NCI-H2196 treated with DMSO at 0.1 percent for 48 hours (cell line): ENCODE data around the gene TMSB4X.
"Not testable (repeated sequence)": the region's sequence is repeated elsewhere in the genome, so short reads cannot be mapped to it uniquely, and the experiment has no call there.

Experiments
- DNase-seq: peaks from one replicate; lab custom pipeline; 2025; ENCODE audit not compliant: unreplicated experiment; lab: John Stamatoyannopoulos, UW

TMSB4X gene

GRCh38 chrX:12994321-12994720 lies 19.4 kb downstream of the TMSB4X start:
- DNase-seq = peak; percentile 17

DNA sequence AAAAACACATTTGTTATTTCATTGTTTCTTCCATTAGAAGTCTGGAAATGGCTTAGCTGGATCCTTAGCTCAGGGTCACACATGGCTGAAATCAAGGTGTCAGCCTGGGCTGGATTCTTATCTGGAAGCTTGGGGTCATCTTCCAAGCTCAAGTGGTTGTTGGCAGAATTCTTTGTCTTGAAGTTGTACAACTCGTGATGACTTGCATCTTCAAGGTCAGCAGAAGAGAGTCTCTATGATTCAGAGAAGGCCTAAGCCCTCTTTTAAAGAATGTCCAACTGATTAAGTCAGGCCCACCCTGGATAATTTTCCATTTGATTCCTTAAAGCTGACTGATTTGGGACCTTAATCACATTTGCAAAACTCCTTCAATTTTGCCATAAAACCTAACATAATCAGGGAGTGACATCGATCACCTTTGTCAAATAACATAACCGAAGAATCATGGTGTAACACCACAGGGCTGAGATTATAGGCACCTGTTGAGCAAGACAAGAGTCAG lies 22.1 kb downstream of the TMSB4X start:
- no peak for DNase-seq

GRCh38 chrX:12997906-12998687 lies 23.2 kb downstream of the TMSB4X start:
- DNase-seq = no peak

GRCh38 chrX:12999422-12999821 lies 24.5 kb downstream of the TMSB4X start:
- DNase-seq = no peak

DNA sequence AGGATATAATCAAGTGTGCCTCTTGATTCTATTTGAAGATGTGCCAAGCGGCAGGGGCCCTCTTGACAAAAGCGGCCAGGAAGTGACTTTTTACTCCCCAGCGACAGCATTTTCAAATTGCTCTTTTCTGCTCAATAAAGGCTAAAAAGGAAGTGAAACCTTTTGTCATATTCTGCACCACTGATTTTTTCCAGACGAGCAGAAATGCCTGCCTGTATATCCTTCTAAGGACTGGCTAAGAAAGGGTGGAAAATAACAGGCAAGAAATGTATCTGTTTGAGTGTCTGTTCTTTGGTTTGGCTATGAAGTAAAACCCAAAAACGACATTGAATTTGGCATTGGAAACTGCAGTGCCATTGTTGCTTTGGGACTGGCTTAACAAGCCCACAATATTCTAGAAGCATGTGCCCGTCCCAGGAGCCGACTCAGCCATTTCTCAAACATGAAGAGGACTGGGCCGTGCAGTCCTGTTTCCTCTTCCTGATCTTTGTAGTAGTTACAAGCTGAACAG lies 25.4 kb downstream of the TMSB4X start:
- DNase-seq = no peak

- DNase-seq = no peak
These were observed 26.2 kb downstream of the TMSB4X start for GRCh38 chrX:13001097-13001496.

DNA sequence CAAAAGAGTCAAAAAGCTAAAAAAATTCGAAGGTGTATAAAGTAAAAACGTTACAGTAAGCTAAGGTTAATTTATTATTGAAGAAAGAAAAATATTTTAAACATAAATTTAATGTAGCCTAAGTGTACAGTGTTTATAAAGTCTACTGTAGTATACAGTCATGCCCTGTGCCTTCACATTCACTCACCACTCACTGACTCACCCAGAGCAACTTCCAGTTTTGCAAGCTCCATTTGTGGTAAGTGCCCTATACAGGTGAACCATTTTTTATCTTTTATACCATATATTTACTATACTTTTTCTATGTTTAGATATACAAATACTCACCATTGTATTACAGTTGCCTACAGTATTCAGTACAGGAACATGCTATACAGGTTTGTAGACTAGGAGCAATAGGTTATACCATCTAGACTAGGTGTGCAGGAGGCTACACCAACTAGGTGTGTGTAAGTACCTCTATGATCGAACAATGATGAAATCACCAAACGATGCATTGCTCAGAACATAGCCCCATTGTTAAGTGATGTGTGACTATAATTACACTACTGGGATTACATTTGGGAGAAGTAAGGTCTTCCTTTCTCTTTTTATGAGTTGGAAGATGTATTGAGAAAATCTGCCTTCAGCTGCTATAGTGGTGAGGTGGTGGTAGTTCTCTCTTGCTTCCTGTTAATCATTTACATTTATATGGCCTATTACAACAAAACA lies 27.2 kb downstream of the TMSB4X start:
- no peak for DNase-seq

GRCh38 chrX:13005661-13006473 lies 31.0 kb downstream of the TMSB4X start:
- no peak for DNase-seq

GRCh38 chrX:13007519-13008188 lies 32.7 kb downstream of the TMSB4X start:
- no peak for DNase-seq

- DNase-seq = no peak
These were observed 33.3 kb downstream of the TMSB4X start for GRCh38 chrX:13008189-13008533.

GRCh38 chrX:13008851-13009250 lies 33.9 kb downstream of the TMSB4X start:
- no peak for DNase-seq

DNA sequence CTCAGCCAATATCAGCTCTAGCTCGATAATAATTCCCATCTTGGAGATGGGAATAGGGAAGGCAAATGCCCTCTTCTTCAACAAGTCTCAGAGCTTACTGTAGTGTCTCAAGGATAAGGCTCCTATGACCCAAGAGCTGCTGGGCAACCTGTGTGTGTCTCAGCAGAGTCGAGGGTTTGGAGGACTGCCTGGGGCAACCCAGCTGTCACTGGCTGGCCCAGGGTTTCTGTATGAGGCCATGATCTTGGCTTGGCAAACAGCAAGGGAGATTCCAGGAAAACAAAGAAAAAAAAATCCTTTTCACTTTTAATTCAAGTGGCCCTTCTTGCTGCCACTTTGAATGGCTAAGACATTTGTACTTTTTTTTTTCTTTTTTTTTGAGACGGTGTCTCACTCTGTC lies 34.4 kb downstream of the TMSB4X start:
- DNase-seq = no peak

GRCh38 chrX:13009844-13010243 lies 34.9 kb downstream of the TMSB4X start:
- DNase-seq = no peak

- DNase-seq = no peak
These were observed 35.6 kb downstream of the TMSB4X start for GRCh38 chrX:13010546-13010945.

DNA sequence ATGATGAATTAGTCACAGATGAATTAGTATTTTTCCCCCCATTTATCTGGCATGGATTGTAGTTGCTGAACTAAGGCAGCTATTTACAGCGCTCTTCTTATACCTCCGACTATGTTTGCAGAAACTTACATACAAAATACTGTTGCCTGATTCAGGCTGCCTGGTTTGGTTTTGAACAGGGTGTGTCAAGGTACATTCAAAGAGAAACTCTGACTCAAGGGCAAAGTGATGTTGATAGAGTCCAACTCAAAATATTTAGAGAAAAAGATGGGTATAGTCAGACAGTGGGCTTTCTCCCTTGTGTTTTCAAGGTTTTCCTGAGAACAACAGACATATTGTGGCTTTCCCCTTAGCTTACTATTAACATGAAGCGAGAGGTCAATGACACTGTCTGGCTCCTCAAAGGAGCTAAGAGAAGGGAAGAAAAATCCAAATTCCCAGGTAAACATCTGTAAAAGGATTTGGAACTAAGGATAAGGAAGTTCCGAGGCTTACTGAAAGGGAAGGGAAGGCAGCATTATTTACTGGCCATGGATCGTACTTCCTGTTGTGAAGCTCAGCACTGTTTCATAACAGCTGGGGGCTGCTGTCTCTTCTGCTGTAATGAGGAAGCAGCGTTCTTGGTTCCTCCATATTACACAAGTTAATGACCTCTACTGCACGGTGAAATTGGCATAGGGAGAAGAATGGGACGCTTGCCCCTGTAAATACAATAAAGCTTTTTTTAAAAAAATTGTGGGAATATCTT lies 38.6 kb downstream of the TMSB4X start:
- DNase-seq = no peak

- DNase-seq = no peak
These were observed 39.5 kb downstream of the TMSB4X start for GRCh38 chrX:13014111-13015096.

DNA sequence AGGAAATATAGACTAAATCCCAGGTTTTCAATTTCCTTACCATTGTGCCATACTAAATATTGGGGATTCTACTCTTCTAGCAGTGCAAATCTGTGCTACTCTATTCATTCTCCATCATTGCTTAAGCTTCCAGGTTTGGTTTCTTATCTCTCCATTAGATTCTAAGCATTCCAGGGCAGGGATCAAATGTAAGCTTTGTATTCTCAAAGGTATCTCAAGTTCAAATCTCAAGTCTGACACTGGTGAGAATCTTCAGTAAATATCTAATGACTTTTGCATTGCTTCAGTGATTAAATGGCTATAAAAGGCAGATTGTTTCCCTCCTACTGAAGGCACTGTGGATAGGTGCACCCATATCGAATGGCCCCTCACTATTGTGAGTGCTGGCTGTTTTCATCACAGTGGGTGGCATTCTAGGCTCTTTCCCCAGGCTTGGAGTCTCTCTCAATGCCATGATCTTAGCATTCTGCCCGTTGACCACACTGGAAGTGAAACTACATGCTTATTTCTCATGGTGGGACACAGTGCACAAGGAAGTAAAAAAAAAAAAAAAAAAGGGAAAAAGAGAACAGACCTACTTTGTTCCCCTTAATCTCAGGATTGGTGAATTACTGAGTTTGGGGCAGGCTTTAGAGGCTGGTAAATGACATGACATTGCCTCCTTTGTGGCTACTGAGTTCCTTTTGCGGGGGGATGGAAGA lies 40.8 kb downstream of the TMSB4X start:
- DNase-seq = no peak

- DNase-seq = not testable (repeated sequence)
These were observed 41.8 kb downstream of the TMSB4X start for GRCh38 chrX:13016731-13017130.
